ENCODE measurements around the gene XPNPEP3. TPM values are rescaled to one million over a fixed set of nuclear protein-coding genes. Genes with fewer than 3 reads are reported as not detected.

XPNPEP3 gene
- total and polyA plus RNA-seq, 10 donors: 3.2 to 22.7 (median 12.7) TPM

DNA sequence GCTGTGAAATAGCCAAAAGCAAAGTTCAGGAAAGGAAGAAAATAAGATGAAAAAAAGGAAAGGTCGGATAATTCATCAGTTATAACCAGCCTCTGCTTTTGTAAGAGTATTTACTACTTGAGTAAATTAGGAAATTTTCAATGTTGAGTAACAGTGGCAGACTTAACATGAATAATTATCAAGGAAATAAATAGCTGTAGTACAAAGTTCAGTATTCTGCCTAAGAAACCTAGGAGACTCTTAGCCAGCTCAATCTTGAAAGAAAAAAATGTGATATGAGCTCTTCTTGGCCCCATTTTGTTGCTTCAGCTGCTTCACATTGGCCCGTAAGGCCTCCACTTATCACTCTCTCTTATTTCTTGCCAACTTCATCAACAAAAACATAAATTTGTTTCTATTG lies 22.0 kb downstream of the XPNPEP3 start:
- no peaks in the 10 kb centered on the region for H3K27me3 ChIP-seq (replicated peaks in 1 of 7)

DNA sequence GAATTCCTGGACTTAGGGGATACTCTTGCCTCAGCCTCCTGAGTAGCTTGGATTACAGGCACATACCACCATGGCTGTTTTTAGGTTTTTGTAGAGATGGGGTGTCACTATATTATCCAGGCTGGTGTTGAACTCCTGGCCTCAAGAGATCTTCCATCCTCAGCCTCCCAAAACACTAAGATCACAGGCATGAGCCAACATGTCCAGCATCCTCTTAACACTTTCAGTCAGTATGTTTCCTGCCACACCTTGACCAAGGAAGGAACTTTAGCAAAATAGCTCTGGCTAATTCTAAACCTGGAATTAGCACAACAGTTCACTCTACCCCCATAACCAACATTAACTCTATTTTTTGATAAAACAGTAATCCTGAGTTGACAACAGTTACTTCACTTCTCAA lies 32.2 kb downstream of the XPNPEP3 start:
- no peak overlapping the region for H3K4me3 ChIP-seq
- H3K4me1 ChIP-seq: no peaks in the 10 kb centered on the region
- DNase-seq: no peak
- H3K27me3 ChIP-seq (replicated peaks in 1 of 7): no peaks in the 10 kb centered on the region
- no peak overlapping the region for H3K27ac ChIP-seq
- intact Hi-C loops (cut with DNase I; ENCODE audit: low total_unique reads): no loop called here
- no peak for TF ChIP-seq POLR2A (IDR thresholded peaks at IDR 0.05)
- TF ChIP-seq, protein P1, sequence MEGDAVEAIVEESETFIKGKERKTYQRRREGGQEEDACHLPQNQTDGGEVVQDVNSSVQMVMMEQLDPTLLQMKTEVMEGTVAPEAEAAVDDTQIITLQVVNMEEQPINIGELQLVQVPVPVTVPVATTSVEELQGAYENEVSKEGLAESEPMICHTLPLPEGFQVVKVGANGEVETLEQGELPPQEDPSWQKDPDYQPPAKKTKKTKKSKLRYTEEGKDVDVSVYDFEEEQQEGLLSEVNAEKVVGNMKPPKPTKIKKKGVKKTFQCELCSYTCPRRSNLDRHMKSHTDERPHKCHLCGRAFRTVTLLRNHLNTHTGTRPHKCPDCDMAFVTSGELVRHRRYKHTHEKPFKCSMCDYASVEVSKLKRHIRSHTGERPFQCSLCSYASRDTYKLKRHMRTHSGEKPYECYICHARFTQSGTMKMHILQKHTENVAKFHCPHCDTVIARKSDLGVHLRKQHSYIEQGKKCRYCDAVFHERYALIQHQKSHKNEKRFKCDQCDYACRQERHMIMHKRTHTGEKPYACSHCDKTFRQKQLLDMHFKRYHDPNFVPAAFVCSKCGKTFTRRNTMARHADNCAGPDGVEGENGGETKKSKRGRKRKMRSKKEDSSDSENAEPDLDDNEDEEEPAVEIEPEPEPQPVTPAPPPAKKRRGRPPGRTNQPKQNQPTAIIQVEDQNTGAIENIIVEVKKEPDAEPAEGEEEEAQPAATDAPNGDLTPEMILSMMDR (IDR thresholded peaks at IDR 0.05 in 8 of 11, conservative IDR thresholded peaks at IDR 0.05 in 3 of 11): no peak
- no peak for TF ChIP-seq POLR2AphosphoS5 (IDR thresholded peaks at IDR 0.05)
- no peaks in the 10 kb centered on the region for H3K9me3 ChIP-seq
- H3K36me3 ChIP-seq: peaks cover 0 to 94% (median 44%) of the 10 kb centered on the region in 6 donors

More for the DNA sequence above, 22.0 kb downstream of the XPNPEP3 start:
- Histone ChIP-seq H3K4me3 (no peak overlapping the region), H3K4me1 (no peaks in the 10 kb centered on the region), H3K27ac (no peak overlapping the region), H3K9me3 (no peaks in the 10 kb centered on the region), H3K36me3 (peaks cover 0 to 74% (median 19%) of the 10 kb centered on the region in 6 donors)
- 87 to 95% (median 92%) methylated on average over 2 of the region's 2 CpGs for WGBS, 5 donors
- intact Hi-C loops (cut with DNase I; ENCODE audit: low total_unique reads): no loop called here
- no peak for DNase-seq
- TF ChIP-seq, protein P1 (IDR thresholded peaks at IDR 0.05 in 8 of 11, conservative IDR thresholded peaks at IDR 0.05 in 3 of 11): no peak
- no peak for TF ChIP-seq POLR2A (IDR thresholded peaks at IDR 0.05)
- TF ChIP-seq POLR2AphosphoS5 (IDR thresholded peaks at IDR 0.05): no peak

DNA sequence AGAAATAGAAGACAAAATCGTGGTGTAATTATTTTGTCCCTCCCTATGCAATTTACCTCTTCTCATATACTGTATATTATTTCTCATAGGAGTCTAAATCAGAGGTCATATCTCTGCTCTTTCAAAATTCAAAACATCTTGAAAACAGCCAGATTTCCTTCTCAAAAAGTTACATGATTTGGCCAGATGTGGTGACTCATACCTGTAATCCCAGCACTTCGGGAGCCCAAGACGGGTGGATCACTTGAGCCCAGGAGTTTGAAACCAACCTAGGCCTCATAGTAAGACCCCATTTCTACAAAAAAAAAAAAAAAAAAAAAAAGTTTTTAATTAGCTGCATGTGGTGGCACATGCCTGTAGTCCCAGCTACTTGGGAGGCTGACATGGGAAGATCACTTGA lies 33.9 kb downstream of the XPNPEP3 start:
- H3K9me3 ChIP-seq: no peaks in the 10 kb centered on the region
- TF ChIP-seq, protein P1 (IDR thresholded peaks at IDR 0.05 in 8 of 11, conservative IDR thresholded peaks at IDR 0.05 in 3 of 11): no peak
- TF ChIP-seq POLR2A (IDR thresholded peaks at IDR 0.05) (no peak), POLR2AphosphoS5 (IDR thresholded peaks at IDR 0.05) (no peak)
- H3K4me3 ChIP-seq: no peak overlapping the region
- WGBS, 5 donors: 89 to 94% (median 93%) methylated on average over 3 of the region's 3 CpGs
- H3K4me1 ChIP-seq: no peaks in the 10 kb centered on the region
- H3K27me3 ChIP-seq (replicated peaks in 1 of 7): no peaks in the 10 kb centered on the region
- intact Hi-C loops (cut with DNase I; ENCODE audit: low total_unique reads): no loop called here
- peaks cover 0 to 94% (median 41%) of the 10 kb centered on the region in 6 donors for H3K36me3 ChIP-seq
- DNase-seq: no peak
- H3K27ac ChIP-seq: no peak overlapping the region

DNA sequence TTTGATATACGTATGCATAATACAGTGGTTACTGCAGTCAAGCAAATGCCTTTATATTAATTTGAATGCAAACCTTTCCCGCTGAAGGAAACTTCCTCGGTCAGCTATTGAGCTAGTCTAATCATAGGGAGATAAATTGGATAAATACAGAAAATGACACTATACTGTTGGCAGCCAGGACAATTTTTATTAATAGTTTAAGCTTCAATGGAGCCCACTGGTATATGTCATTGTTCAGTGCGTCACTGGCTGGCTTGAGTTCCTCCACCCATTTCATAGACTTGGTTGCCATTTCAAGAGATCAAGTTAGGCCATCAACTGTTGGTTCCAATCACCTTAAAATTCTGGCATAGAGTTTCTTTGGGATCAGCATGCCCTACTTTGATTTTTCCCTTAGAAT lies 37.5 kb downstream of the XPNPEP3 start:
- H3K4me1 ChIP-seq: peaks cover 0 to 9% (median 2%) of the 10 kb centered on the region in 6 donors
- H3K27ac ChIP-seq: no peak overlapping the region
- DNase-seq: no peak
- WGBS, 5 donors: 91 to 97% (median 96%) methylated on average over 4 of the region's 4 CpGs
- TF ChIP-seq POLR2AphosphoS5 (IDR thresholded peaks at IDR 0.05): no peak
- TF ChIP-seq POLR2A (IDR thresholded peaks at IDR 0.05): no peak
- TF ChIP-seq, protein P1 (IDR thresholded peaks at IDR 0.05 in 8 of 11, conservative IDR thresholded peaks at IDR 0.05 in 3 of 11): no peak
- intact Hi-C loops (cut with DNase I; ENCODE audit: low total_unique reads): no loop called here
- peaks cover 0 to 65% (median 12%) of the 10 kb centered on the region in 6 donors for H3K36me3 ChIP-seq
- H3K4me3 ChIP-seq: no peak overlapping the region
- H3K27me3 ChIP-seq (replicated peaks in 1 of 7): no peaks in the 10 kb centered on the region
- H3K9me3 ChIP-seq: no peaks in the 10 kb centered on the region

Data from spleen (tissue), 11 donors.